HAP-1 (cell line): Measurements from ENCODE around the gene PIK3R5.
A peak's percentile ranks its signal among the peaks of the same experiment; 100 is the strongest.
"Not testable (repeated sequence)": the region's sequence is repeated elsewhere in the genome, so short reads cannot be mapped to it uniquely, and the experiment has no call there.

Experiments used
- DNase-seq, 2 experiments: peaks; one replicate each; pipeline ENCODE4 v3.0.0-alpha.2; 2016 to 2020; ENCODE audit warnings: low spot score in 2 of 2
- H3K27me3 ChIP-seq: fragments of 250-450 bp; sonication (Bioruptor Pico); 2 replicates; pipeline ENCODE4 v1.5.1; 2020; ENCODE audit warnings: low read depth, mild to moderate bottlenecking, moderate library complexity
- H3K36me3 ChIP-seq: fragments of 250-450 bp; sonication (Bioruptor Pico); replicated peaks from 2 replicates; pipeline ENCODE4 v1.5.1; 2020; ENCODE audit warnings: mild to moderate bottlenecking
- H3K4me1 ChIP-seq: fragments of 250-450 bp; sonication (Bioruptor Pico); 2 replicates; pipeline ENCODE4 v1.5.1; 2020; ENCODE audit warnings: mild to moderate bottlenecking
- H3K4me3 ChIP-seq: fragments of 250-450 bp; sonication (Bioruptor Pico); 2 replicates; pipeline ENCODE4 v1.5.1; 2020; ENCODE audit warnings: mild to moderate bottlenecking, moderate library complexity
- H3K9me3 ChIP-seq: fragments of 250-450 bp; sonication (Bioruptor Pico); 2 replicates; pipeline ENCODE4 v1.5.1; 2020; ENCODE audit warnings: mild to moderate bottlenecking, moderate library complexity
- in situ Hi-C: fragments of 300-500 bp; cut with MboI; formaldehyde crosslinking; loops from 3 replicates; pipeline ENCODE4 v1.14.3; 2020; ENCODE audit warnings: low sequenced_read_pairs, inconsistent platforms, mixed read lengths

The PIK3R5 gene

GRCh38 chr17:8887834-8888703, 77.4 kb downstream of the PIK3R5 start:
- H3K36me3 ChIP-seq: no peaks in the 10 kb centered on the region
- DNase-seq: peak in 1 of 2 experiments; percentile 17
- no peak overlapping the region for H3K4me3 ChIP-seq
- in situ Hi-C loops: no loop called here
- no peaks in the 10 kb centered on the region for H3K9me3 ChIP-seq
- no peaks in the 10 kb centered on the region for H3K27me3 ChIP-seq
- no peaks in the 10 kb centered on the region for H3K4me1 ChIP-seq

- no peaks in the 10 kb centered on the region for H3K9me3 ChIP-seq
- H3K36me3 ChIP-seq: no peaks in the 10 kb centered on the region
- no peaks in the 10 kb centered on the region for H3K4me1 ChIP-seq
- no peaks in the 10 kb centered on the region for H3K27me3 ChIP-seq
- in situ Hi-C loops: no loop called here
- DNase-seq: no peak
- H3K4me3 ChIP-seq: no peak overlapping the region
These were observed 78.2 kb downstream of the PIK3R5 start for GRCh38 chr17:8887301-8887700.

- H3K27me3 ChIP-seq: no peaks in the 10 kb centered on the region
- H3K36me3 ChIP-seq: no peaks in the 10 kb centered on the region
- in situ Hi-C loops: no loop called here
- H3K9me3 ChIP-seq: no peaks in the 10 kb centered on the region
- no peak overlapping the region for H3K4me3 ChIP-seq
- DNase-seq: peak in 1 of 2 experiments; percentile 12
- no peaks in the 10 kb centered on the region for H3K4me1 ChIP-seq
These were observed 79.4 kb downstream of the PIK3R5 start for GRCh38 chr17:8885967-8886684.

- in situ Hi-C loops, H3K9me3 ChIP-seq: not testable (repeated sequence)
- peak in 1 of 2 experiments; percentile 16 for DNase-seq
These were observed 80.1 kb downstream of the PIK3R5 start for GRCh38 chr17:8885163-8885966.

GRCh38 chr17:8884336-8884990, 81.0 kb downstream of the PIK3R5 start:
- H3K9me3 ChIP-seq: no peaks in the 10 kb centered on the region
- no peak overlapping the region for H3K4me3 ChIP-seq
- no peaks in the 10 kb centered on the region for H3K36me3 ChIP-seq
- no peaks in the 10 kb centered on the region for H3K4me1 ChIP-seq
- in situ Hi-C loops: no loop called here
- H3K27me3 ChIP-seq: no peaks in the 10 kb centered on the region
- DNase-seq: no peak

More at GRCh38 chr17:8885163-8885966, 80.1 kb downstream of the PIK3R5 start:
- H3K36me3 ChIP-seq, H3K27me3 ChIP-seq, H3K4me1 ChIP-seq, H3K4me3 ChIP-seq: not testable (repeated sequence)

- Histone ChIP-seq H3K4me1 (no peaks in the 10 kb centered on the region), H3K4me3 (no peak overlapping the region), H3K36me3 (no peaks in the 10 kb centered on the region), H3K27me3 (0 out of 2 replicates have a peak, but pooled peaks cover 3% of the 10 kb centered on the region), H3K9me3 (no peaks in the 10 kb centered on the region)
- DNase-seq: no peak
- in situ Hi-C loops: no loop called here
These were observed 82.2 kb downstream of the PIK3R5 start for GRCh38 chr17:8883353-8883752.

- H3K4me1 ChIP-seq: no peaks in the 10 kb centered on the region
- H3K27me3 ChIP-seq: 0 out of 2 replicates have a peak, but pooled peaks cover 3% of the 10 kb centered on the region
- no peaks in the 10 kb centered on the region for H3K9me3 ChIP-seq
- H3K4me3 ChIP-seq: no peak overlapping the region
- no peaks in the 10 kb centered on the region for H3K36me3 ChIP-seq
- DNase-seq: no peak
- in situ Hi-C loops: no loop called here
These were observed 83.9 kb downstream of the PIK3R5 start for GRCh38 chr17:8881606-8882005.

GRCh38 chr17:8880466-8880865, 85.0 kb downstream of the PIK3R5 start:
- Histone ChIP-seq H3K4me3 (no peak overlapping the region), H3K4me1 (no peaks in the 10 kb centered on the region), H3K9me3 (no peaks in the 10 kb centered on the region), H3K36me3 (no peaks in the 10 kb centered on the region), H3K27me3 (0 out of 2 replicates have a peak, but pooled peaks cover 3% of the 10 kb centered on the region)
- in situ Hi-C loops: no loop called here
- DNase-seq: no peak

- in situ Hi-C loops: no loop called here
- H3K27me3 ChIP-seq: peaks cover 6% of the 10 kb centered on the region; the same call in 1 of the 2 replicates
- no peaks in the 10 kb centered on the region for H3K9me3 ChIP-seq
- H3K4me3 ChIP-seq: no peak overlapping the region
- DNase-seq: no peak
- no peaks in the 10 kb centered on the region for H3K4me1 ChIP-seq
- H3K36me3 ChIP-seq: no peaks in the 10 kb centered on the region
These were observed 86.1 kb downstream of the PIK3R5 start for GRCh38 chr17:8879410-8879809.

- H3K9me3 ChIP-seq: no peaks in the 10 kb centered on the region
- H3K4me1 ChIP-seq: no peaks in the 10 kb centered on the region
- no peak for DNase-seq
- peaks cover 6% of the 10 kb centered on the region; the same call in 1 of the 2 replicates for H3K27me3 ChIP-seq
- no peak overlapping the region for H3K4me3 ChIP-seq
- in situ Hi-C loops: no loop called here
- no peaks in the 10 kb centered on the region for H3K36me3 ChIP-seq
These were observed 87.5 kb downstream of the PIK3R5 start for GRCh38 chr17:8877984-8878383.

- H3K36me3 ChIP-seq: no peaks in the 10 kb centered on the region
- no peaks in the 10 kb centered on the region for H3K9me3 ChIP-seq
- H3K4me1 ChIP-seq: no peaks in the 10 kb centered on the region
- no peak for DNase-seq
- no peak overlapping the region for H3K4me3 ChIP-seq
- H3K27me3 ChIP-seq: peaks cover 6% of the 10 kb centered on the region; the same call in 1 of the 2 replicates
- in situ Hi-C loops: no loop called here
These were observed 89.5 kb downstream of the PIK3R5 start for GRCh38 chr17:8875957-8876356.

GRCh38 chr17:8875436-8875835, 90.1 kb downstream of the PIK3R5 start:
- no peak for DNase-seq
- peaks cover 6% of the 10 kb centered on the region; the same call in 1 of the 2 replicates for H3K27me3 ChIP-seq
- H3K36me3 ChIP-seq: no peaks in the 10 kb centered on the region
- H3K4me1 ChIP-seq: no peaks in the 10 kb centered on the region
- in situ Hi-C loops: no loop called here
- H3K9me3 ChIP-seq: no peaks in the 10 kb centered on the region
- no peak overlapping the region for H3K4me3 ChIP-seq
